Osteocyte (in vitro differentiated cells): ENCODE measurements around the gene TSPAN18. TPM values are rescaled to one million over a fixed set of nuclear protein-coding genes. Genes with fewer than 3 reads are reported as not detected.

Experiments
- DNase-seq: peaks from one replicate; pipeline ENCODE4 v3.0.0; 2021; ENCODE audit warnings: mixed read lengths; ENCODE audit not compliant: unreplicated experiment; ENCODE audit errors: extremely low spot score
- H3K27ac Mint-ChIP-seq: one replicate; pipeline ENCODE4 v1.8.0; 2021; ENCODE audit warnings: mild to moderate bottlenecking, mixed read lengths; ENCODE audit not compliant: unreplicated experiment
- H3K27me3 Mint-ChIP-seq: one replicate; pipeline ENCODE4 v1.8.0; 2021; ENCODE audit warnings: mixed read lengths; ENCODE audit not compliant: unreplicated experiment
- H3K36me3 Mint-ChIP-seq: one replicate; pipeline ENCODE4 v1.8.0; 2021; ENCODE audit warnings: mixed read lengths; ENCODE audit not compliant: unreplicated experiment
- H3K4me1 Mint-ChIP-seq: one replicate; pipeline ENCODE4 v1.8.0; 2021; ENCODE audit warnings: mixed read lengths; ENCODE audit not compliant: unreplicated experiment
- H3K4me3 Mint-ChIP-seq: one replicate; pipeline ENCODE4 v1.8.0; 2021; ENCODE audit warnings: mild to moderate bottlenecking, moderate library complexity, mixed read lengths; ENCODE audit not compliant: unreplicated experiment
- H3K9me3 Mint-ChIP-seq: one replicate; pipeline ENCODE4 v1.8.0; 2021; ENCODE audit warnings: mixed read lengths; ENCODE audit not compliant: unreplicated experiment
- CTCF ChIP-seq: fragments of 200-600 bp; sonication (generic); IDR thresholded peaks from 2 replicates; pipeline ENCODE4 v1.5.0; 2021; ENCODE audit warnings: antibody characterized with exemption, mild to moderate bottlenecking, moderate library complexity
- total RNA-seq: library from RNA; stranded (reverse); gene quantifications from 2 replicates; pipeline ENCODE4 v1.2.1, GENCODE V29; 2021

The TSPAN18 gene
- total RNA-seq, 1 donor from 2014 or later = 13.4 TPM

GRCh38 chr11:44804449-44805437 is 78.0 kb downstream of the TSPAN18 start:
- H3K27me3 Mint-ChIP-seq = peaks cover 22% of the 10 kb centered on the region
- H3K9me3 Mint-ChIP-seq = no peaks in the 10 kb centered on the region
- H3K36me3 Mint-ChIP-seq = no peaks in the 10 kb centered on the region
- no peak for DNase-seq
- TF ChIP-seq CTCF = no peak
- peaks cover 9% of the 10 kb centered on the region for H3K4me1 Mint-ChIP-seq
- no peak overlapping the region for H3K4me3 Mint-ChIP-seq
- no peak overlapping the region for H3K27ac Mint-ChIP-seq

DNA sequence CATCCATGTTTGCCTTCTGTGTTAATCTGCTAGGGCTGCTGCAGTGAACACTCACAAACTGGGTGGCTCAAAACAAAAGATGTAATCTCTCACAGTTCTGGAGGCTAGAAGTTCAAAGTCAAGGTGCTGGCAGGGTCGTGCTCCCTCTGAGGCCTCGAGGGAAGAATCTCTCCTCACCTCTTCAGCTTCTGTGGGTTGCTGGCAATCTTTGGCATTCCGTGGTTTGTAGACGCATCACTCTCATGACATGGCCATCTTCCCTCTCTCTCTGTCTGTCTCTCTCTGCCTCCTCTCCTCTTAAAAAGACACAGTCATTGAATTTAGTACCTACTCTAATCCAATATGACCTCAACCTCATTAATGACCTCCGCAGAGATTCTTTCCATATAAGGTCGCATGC is 78.8 kb downstream of the TSPAN18 start:
- no peak for TF ChIP-seq CTCF
- Mint-ChIP-seq H3K27me3 (peaks cover 22% of the 10 kb centered on the region), H3K9me3 (no peaks in the 10 kb centered on the region), H3K27ac (no peak overlapping the region), H3K36me3 (no peaks in the 10 kb centered on the region), H3K4me1 (peaks cover 9% of the 10 kb centered on the region), H3K4me3 (no peak overlapping the region)
- no peak for DNase-seq

- H3K27ac Mint-ChIP-seq = no peak overlapping the region
These were observed 81.4 kb downstream of the TSPAN18 start for GRCh38 chr11:44808053-44808753.

DNA sequence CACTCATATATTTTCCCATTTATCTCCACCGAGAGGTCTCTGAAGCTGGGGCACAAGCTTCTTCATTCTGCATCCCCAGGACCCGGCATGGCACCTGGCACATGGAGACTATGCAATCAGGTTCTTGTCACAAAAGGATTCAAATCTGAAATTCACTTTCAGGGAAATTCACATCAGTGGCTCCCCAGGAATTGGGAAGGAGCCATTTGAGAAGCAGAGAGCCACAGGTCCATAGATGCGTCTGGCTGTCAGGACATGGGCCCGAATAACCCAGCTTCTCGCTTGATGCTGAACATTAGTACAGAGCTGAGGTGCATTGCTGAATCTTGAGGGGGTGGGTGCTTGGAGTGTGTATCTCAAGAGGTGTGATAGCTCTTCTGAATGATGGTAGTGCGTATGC is 82.5 kb downstream of the TSPAN18 start:
- H3K27ac Mint-ChIP-seq = no peak overlapping the region
- H3K4me1 Mint-ChIP-seq = peaks cover 8% of the 10 kb centered on the region
- no peaks in the 10 kb centered on the region for H3K9me3 Mint-ChIP-seq
- DNase-seq = no peak
- H3K27me3 Mint-ChIP-seq = no peaks in the 10 kb centered on the region
- no peak overlapping the region for H3K4me3 Mint-ChIP-seq
- no peak for TF ChIP-seq CTCF
- H3K36me3 Mint-ChIP-seq = no peaks in the 10 kb centered on the region

More at GRCh38 chr11:44808053-44808753, 81.4 kb downstream of the TSPAN18 start:
- no peak for TF ChIP-seq CTCF
- DNase-seq = no peak
- Mint-ChIP-seq H3K27me3 (peaks cover 5% of the 10 kb centered on the region), H3K4me1 (peaks cover 9% of the 10 kb centered on the region), H3K9me3 (no peaks in the 10 kb centered on the region), H3K4me3 (no peak overlapping the region), H3K36me3 (no peaks in the 10 kb centered on the region)

- Mint-ChIP-seq H3K27ac (no peak overlapping the region), H3K27me3 (no peaks in the 10 kb centered on the region), H3K4me3 (no peak overlapping the region)
These were observed 85.2 kb downstream of the TSPAN18 start for GRCh38 chr11:44811841-44812448.

More at GRCh38 chr11:44811841-44812448, 85.2 kb downstream of the TSPAN18 start:
- H3K9me3 Mint-ChIP-seq = no peaks in the 10 kb centered on the region
- DNase-seq = no peak
- no peaks in the 10 kb centered on the region for H3K4me1 Mint-ChIP-seq
- TF ChIP-seq CTCF = no peak
- no peaks in the 10 kb centered on the region for H3K36me3 Mint-ChIP-seq
